ENCODE results near the gene TNS3. TPM values are rescaled to one million over a fixed set of nuclear protein-coding genes. Genes with fewer than 3 reads are reported as not detected.
A peak's percentile ranks its signal among the peaks of the same experiment; 100 is the strongest.

The TNS3 gene
- total RNA-seq, 1 donor from 2014 or later: 168 TPM

- TF ChIP-seq CTCF (IDR thresholded peaks at IDR 0.05): no peak
- no peaks in the 10 kb centered on the region for H3K9me3 ChIP-seq
- ATAC-seq (no peak), DNase-seq (no peak)
- peaks cover 30% of the 10 kb centered on the region for H3K4me1 ChIP-seq
- peaks cover 34% of the 10 kb centered on the region for H3K36me3 ChIP-seq
- intact Hi-C loops (cut with DNase I): no loop called here
- no peak overlapping the region for H3K27ac ChIP-seq
- no peaks in the 10 kb centered on the region for H3K27me3 ChIP-seq
- H3K4me3 ChIP-seq: no peak overlapping the region
Measured at GRCh38 chr7:47408675-47409074, 173.2 kb downstream of the TNS3 start.

DNA sequence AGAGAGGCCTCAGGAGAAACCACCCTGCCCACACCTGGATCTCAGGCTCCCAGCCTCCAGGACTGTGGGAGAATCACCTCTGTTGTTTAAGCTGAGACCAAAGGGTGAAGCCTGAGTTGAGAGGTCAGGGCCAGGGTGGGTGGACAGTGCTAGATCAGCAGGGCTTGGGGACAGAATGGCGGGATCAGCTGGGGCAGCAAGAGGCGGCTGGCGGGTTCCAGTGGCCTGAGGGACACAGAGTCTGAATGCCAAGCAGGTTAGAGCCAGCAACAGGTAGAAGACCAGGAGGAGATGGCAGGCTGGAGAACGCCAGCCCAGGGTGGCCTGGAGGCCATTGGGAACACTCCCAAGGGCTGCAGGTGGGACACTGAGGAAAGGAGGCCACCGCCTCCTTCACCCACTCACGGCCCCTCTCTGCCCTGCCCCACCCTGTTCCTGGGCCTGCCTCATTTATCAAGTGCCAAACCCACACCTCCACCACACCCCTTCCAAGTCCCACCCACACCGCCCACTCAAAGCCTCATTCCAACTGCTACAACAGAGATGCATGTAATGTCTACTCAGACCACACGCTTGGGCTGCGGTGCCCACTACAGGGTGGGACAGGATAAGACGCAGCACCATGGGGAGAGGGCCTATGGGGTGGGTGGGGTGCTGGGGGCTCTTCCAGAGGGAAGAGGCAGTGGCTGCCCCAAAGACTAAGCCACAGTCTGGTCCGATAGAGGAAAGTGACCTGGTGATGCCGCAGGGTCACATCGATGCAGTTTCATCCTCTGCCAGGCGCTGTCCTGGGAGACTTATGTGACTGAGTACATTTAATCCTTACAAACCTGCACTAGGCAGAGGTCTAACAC is 173.9 kb downstream of the TNS3 start:
- DNase-seq (no peak), ATAC-seq (peak; percentile 1)
- Histone ChIP-seq H3K9me3 (no peaks in the 10 kb centered on the region), H3K4me3 (no peak overlapping the region), H3K4me1 (peaks cover 30% of the 10 kb centered on the region), H3K27me3 (no peaks in the 10 kb centered on the region), H3K36me3 (peaks cover 31% of the 10 kb centered on the region), H3K27ac (no peak overlapping the region)
- intact Hi-C loops (cut with DNase I): no loop called here
- no peak for TF ChIP-seq CTCF (IDR thresholded peaks at IDR 0.05)

DNA sequence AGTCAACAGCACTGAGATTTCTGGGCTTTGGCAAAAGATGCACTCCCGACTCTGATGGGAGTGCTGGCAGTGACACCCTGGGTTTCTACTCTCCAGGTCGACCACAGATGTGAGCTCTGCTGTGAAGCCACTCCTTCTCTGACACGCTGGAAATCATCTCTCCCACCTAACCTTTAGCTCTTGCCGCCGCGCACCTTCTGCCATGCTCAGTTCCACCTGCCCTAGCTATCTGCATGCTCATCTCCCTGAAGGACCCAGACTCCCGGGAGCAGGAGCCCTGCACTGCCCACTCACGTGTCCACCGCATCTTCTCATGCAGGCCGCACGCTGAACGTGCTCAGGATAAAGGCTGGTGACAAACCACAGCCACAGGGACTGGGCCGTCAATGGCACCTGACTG is 174.8 kb downstream of the TNS3 start:
- peaks cover 23% of the 10 kb centered on the region for H3K36me3 ChIP-seq
- TF ChIP-seq CTCF (IDR thresholded peaks at IDR 0.05): no peak
- H3K9me3 ChIP-seq: no peaks in the 10 kb centered on the region
- DNase-seq (no peak), ATAC-seq (no peak)
- peaks cover 30% of the 10 kb centered on the region for H3K4me1 ChIP-seq
- H3K4me3 ChIP-seq: no peak overlapping the region
- no peak overlapping the region for H3K27ac ChIP-seq
- intact Hi-C loops (cut with DNase I): no loop called here
- no peaks in the 10 kb centered on the region for H3K27me3 ChIP-seq

DNA sequence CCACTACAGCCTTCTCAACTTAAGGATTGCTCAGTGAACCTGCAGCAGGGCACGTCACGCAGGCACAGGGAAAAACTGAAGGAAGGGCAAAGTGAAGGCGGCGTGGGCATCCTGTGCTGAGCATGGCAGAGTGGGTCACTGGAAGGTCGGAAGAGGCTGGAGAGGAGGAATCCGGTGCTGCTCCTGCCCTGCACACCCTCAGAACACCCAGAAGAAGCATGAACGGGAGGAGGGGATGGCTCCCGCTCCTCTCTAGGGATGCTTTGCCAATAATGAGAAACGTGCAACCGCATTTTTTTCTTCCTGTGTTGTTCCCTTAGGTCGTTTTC is 175.1 kb downstream of the TNS3 start:
- Histone ChIP-seq H3K4me1 (peaks cover 30% of the 10 kb centered on the region), H3K9me3 (no peaks in the 10 kb centered on the region), H3K36me3 (peaks cover 19% of the 10 kb centered on the region), H3K27ac (peak overlapping the region; percentile 73), H3K27me3 (no peaks in the 10 kb centered on the region), H3K4me3 (no peak overlapping the region)
- ATAC-seq: no peak
- intact Hi-C loops (cut with DNase I): no loop called here
- TF ChIP-seq CTCF (IDR thresholded peaks at IDR 0.05): no peak
- DNase-seq: no peak

GRCh38 chr7:47405921-47406800 is 175.8 kb downstream of the TNS3 start:
- no peaks in the 10 kb centered on the region for H3K27me3 ChIP-seq
- H3K4me3 ChIP-seq: peak overlapping the region; percentile 4
- peak overlapping the region; percentile 73 for H3K27ac ChIP-seq
- ATAC-seq (peak; percentile 84), DNase-seq (peak; percentile 94)
- H3K4me1 ChIP-seq: peaks cover 30% of the 10 kb centered on the region
- H3K9me3 ChIP-seq: no peaks in the 10 kb centered on the region
- peaks cover 19% of the 10 kb centered on the region for H3K36me3 ChIP-seq
- intact Hi-C loops (cut with DNase I): no loop called here
- TF ChIP-seq CTCF (IDR thresholded peaks at IDR 0.05): no peak
